Stimulated activated CD8-positive, alpha-beta memory T cell treated with anti-CD3 and anti-CD28 coated beads, Interleukin-15, amount 100 ng/mL, for 24 hours (primary cell): Measurements from ENCODE around the gene THRAP3.
"Not testable (repeated sequence)": the region's sequence is repeated elsewhere in the genome, so short reads cannot be mapped to it uniquely, and the experiment has no call there.

Experiments used
- DNase-seq: peaks from one replicate; pipeline ENCODE4 v3.0.0-alpha.2; 2020; ENCODE audit warnings: low read depth

The THRAP3 gene

GRCh38 chr1:36204347-36204909, 19.8 kb upstream of the THRAP3 start:
- no peak for DNase-seq

- DNase-seq, result no peak
Measured at GRCh38 chr1:36206323-36206858, 17.9 kb upstream of the THRAP3 start.

- no peak for DNase-seq
Measured at GRCh38 chr1:36207339-36207738, 16.9 kb upstream of the THRAP3 start.

- no peak for DNase-seq
Measured at GRCh38 chr1:36208978-36209703, 15.1 kb upstream of the THRAP3 start.

GRCh38 chr1:36211307-36211706, 12.9 kb upstream of the THRAP3 start:
- DNase-seq, result no peak

- DNase-seq, result no peak
Measured at GRCh38 chr1:36211841-36212240, 12.4 kb upstream of the THRAP3 start.

GRCh38 chr1:36212782-36213181, 11.5 kb upstream of the THRAP3 start:
- no peak for DNase-seq

- no peak for DNase-seq
Measured at GRCh38 chr1:36217670-36218069, 6.6 kb upstream of the THRAP3 start.

- not testable (repeated sequence) for DNase-seq
Measured at GRCh38 chr1:36221901-36222300, 2.3 kb upstream of the THRAP3 start.

GRCh38 chr1:36222481-36223380, 1.5 kb upstream of the THRAP3 start:
- no peak for DNase-seq

- peak; percentile 3 for DNase-seq
Measured at GRCh38 chr1:36223381-36223995, 755 bp upstream of the THRAP3 start.

GRCh38 chr1:36224537-36225282, 467 bp downstream of the THRAP3 start:
- no peak for DNase-seq

- no peak for DNase-seq
Measured at GRCh38 chr1:36225283-36225899, 1.1 kb downstream of the THRAP3 start.

GRCh38 chr1:36230279-36230678, 6.0 kb downstream of the THRAP3 start:
- DNase-seq, result not testable (repeated sequence)

- DNase-seq, result no peak
Measured at GRCh38 chr1:36231191-36231590, 6.9 kb downstream of the THRAP3 start.

- DNase-seq, result no peak
Measured at GRCh38 chr1:36232212-36233095, 8.2 kb downstream of the THRAP3 start.

- no peak for DNase-seq
Measured at GRCh38 chr1:36236302-36236701, 12.1 kb downstream of the THRAP3 start.

- no peak for DNase-seq
Measured at GRCh38 chr1:36238433-36238832, 14.2 kb downstream of the THRAP3 start.

GRCh38 chr1:36239941-36240637, 15.8 kb downstream of the THRAP3 start:
- DNase-seq, result no peak
